ENCODE data around the gene CHFR.
"Not testable (repeated sequence)": the region's sequence is repeated elsewhere in the genome, so short reads cannot be mapped to it uniquely, and the experiment has no call there.

The CHFR gene

DNA sequence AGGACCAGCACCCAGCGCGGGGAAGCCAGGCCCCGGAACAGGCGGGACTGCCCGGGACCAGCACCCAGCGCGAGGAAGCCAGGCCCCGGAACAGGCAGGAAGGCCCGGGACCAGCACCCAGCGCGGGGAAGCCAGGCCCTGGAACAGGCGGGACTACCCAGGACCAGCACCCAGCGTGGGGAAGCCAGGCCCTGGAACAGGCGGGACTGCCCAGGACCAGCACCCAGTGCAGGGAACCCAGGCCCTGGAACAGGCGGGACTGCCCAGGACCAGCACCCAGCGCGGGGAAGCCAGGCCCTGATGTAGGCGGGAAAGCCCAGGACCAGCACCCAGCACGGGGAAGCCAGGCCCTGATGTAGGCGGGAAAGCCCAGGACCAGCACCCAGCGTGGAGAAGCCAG, 12.8 kb downstream of the CHFR start:
- not testable (repeated sequence) for DNase-seq (ENCODE audit: low read depth in 2 of 2)

- DNase-seq (ENCODE audit: low read depth in 2 of 2), result no peak
Measured at GRCh38 chr12:132874175-132874574, 13.2 kb downstream of the CHFR start.

- no peak for DNase-seq (ENCODE audit: low read depth in 2 of 2)
Measured at GRCh38 chr12:132873724-132874123, 13.7 kb downstream of the CHFR start.

DNA sequence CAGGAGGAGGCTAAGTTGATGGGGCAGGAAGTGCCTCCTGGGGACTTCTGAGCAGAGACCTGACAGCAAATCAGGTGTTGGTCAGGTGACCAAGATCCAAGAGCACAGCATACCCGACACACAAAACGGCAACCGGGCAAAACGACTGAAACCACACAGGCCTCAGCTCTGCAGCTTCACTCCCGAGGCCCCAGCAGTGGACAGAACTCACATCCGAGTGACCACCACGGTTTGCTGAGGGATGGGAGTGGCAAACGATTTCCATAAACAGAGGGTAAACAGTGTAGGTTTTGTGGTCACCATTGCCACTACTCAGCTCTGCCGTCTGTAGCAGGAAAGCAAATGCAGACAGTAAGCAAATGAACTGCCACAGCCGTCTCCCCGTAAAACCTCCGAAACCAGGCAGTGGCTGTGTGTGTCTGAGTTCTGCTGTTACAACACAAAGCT, 14.4 kb downstream of the CHFR start:
- no peak for DNase-seq (ENCODE audit: low read depth in 2 of 2)

DNA sequence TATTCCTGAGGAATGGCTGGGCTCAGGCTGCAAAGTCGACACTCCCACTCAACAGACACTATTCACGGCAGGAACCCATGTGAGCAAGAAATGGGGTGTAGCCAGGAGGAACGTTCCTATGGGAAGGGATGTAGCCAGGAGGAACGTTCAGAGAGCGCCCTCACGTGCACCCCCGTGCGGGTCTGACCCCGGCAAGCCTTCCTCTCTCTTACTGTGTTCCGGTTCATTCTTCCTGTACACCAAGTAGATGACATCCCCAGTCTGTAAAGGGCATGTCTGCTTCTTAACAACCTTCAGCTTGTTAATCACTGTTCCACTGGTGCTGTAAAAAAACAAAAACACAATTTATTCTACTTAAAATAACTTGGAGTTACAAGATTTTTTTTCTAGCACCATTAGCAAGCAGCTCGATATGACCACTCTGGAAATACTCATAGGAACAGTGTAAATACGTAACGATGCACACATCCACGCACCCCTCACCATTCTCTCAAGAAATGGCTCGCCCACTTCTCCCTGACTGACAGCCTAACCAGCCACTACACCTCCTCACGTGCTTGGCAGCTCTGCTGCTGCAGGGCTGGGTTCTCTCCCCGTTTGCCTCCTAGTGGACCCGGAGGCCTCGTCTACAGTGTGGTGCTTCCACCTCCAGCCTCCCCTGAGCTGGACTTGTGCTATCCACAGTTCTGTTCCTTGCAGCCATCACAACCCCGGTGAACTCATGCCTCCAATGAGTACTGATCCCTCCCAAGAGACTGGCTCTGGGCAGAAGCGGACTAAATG, 15.1 kb downstream of the CHFR start:
- no peak for DNase-seq (ENCODE audit: low read depth in 2 of 2)

- DNase-seq (ENCODE audit: low read depth in 2 of 2), result no peak
Measured at GRCh38 chr12:132869551-132869950, 17.9 kb downstream of the CHFR start.

GRCh38 chr12:132866251-132866828, 21.1 kb downstream of the CHFR start:
- DNase-seq (ENCODE audit: low read depth in 2 of 2), result no peak

GRCh38 chr12:132861558-132861957, 25.8 kb downstream of the CHFR start:
- no peak for DNase-seq (ENCODE audit: low read depth in 2 of 2)

- no peak for DNase-seq (ENCODE audit: low read depth in 2 of 2)
Measured at GRCh38 chr12:132858718-132859266, 28.6 kb downstream of the CHFR start.

- DNase-seq (ENCODE audit: low read depth in 2 of 2), result not testable (repeated sequence)
Measured at GRCh38 chr12:132857019-132857418, 30.4 kb downstream of the CHFR start.

DNA sequence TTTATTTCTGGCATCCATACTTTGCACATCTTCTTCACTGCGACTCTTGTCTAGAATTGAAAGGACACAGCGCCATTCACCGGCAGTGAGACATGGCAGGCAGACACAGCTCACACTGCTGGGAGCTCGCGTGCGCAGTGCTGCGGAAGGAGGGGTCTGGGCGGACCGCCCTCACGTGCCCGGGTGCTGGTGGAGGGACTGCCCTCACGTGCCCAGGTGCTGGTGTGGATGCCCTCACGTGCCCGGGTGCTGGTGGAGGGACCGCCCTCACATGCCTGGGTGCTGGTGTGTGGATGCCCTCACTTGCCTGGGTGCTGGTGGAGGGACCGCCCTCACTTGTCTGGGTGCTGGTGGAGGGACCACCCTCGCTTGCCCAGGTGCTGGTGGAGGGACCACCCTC, 30.8 kb downstream of the CHFR start:
- DNase-seq (ENCODE audit: low read depth in 2 of 2), result no peak

GRCh38 chr12:132855211-132855610, 32.2 kb downstream of the CHFR start:
- DNase-seq (ENCODE audit: low read depth in 2 of 2), result not testable (repeated sequence)

DNA sequence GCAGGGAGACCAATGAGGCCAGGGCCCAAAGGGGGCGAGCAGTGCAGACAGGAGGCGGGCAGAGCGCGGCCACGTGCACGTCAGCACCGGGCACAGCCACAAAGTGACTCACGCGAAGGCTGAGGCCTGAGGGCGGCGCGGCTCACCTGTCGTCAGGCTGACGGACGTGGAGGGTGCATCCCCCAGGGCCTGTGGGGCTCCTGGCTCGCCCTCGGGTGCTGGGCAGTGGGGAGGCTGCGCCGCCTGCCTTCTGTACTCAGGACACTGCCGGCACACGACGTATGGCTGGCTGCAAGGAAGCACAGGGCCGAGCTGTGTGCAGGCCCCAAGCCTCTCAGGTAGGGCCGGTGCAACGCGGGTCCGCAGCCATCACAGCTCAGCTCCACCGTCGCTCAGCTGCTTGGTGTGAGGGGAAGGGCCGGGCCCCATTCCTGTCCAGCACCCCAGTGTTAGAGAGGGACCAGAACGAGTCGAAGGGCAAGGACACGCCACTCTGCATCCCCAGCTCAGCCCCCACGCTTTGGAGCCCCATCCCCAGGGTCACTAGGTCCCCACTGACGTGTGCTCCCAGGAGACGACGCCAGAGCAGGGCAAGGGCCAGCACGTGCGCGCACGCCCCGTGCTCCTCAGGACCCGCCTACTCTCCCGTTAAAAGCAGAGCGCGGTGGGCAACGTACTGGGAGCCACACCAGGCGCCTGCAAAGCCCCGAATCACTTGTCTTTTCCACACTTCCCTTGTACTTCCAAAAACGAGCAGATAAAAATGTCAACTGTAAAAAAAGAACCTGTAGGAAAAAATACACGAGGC, 33.9 kb downstream of the CHFR start:
- DNase-seq (ENCODE audit: low read depth in 2 of 2), result no peak

DNA sequence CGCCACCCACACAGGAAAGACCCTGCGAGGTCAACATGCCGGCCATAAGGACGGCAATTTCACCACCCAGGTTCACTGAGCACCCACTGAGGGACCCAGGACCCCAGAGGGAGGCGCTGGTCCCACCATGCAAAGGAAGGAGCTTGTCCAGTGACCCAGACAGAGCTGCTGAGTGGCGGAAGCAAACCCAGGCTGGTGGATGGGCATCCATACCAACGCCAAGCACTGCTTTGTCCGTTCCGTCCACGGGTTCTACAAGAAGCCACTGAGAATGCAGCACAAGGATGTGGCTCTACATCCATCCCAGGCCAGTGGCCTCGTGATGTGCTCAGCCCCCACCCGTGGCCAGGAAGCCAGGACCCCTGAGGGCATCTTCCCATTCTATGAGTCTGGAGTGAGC, 34.9 kb downstream of the CHFR start:
- DNase-seq (ENCODE audit: low read depth in 2 of 2), result no peak

GRCh38 chr12:132851465-132851864, 35.9 kb downstream of the CHFR start:
- no peak for DNase-seq (ENCODE audit: low read depth in 2 of 2)

DNA sequence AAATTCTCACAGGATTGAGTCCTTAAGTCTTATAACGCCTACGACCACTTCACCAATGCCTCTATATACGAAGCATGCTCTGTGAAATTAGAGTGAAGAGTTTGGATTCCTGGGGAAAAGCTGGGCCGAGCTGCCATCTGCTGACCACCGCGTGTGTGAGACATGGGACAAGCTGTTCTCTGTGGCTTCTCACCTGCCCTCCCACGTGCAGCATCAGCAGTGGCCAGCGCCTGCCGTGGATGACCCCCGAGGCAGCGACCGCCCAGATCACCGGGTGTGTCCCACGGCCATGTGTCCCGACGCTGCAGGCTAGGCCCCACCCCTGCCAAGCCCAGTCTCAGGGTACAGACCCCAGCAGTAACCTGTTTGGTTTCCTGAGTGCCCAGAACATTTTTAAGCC, 37.1 kb downstream of the CHFR start:
- DNase-seq (ENCODE audit: low read depth in 2 of 2), result no peak

- DNase-seq (ENCODE audit: low read depth in 2 of 2), result no peak
Measured at GRCh38 chr12:132848521-132848920, 38.9 kb downstream of the CHFR start.

GRCh38 chr12:132847363-132848356, 39.7 kb downstream of the CHFR start:
- DNase-seq (ENCODE audit: low read depth in 2 of 2), result no peak

DNA sequence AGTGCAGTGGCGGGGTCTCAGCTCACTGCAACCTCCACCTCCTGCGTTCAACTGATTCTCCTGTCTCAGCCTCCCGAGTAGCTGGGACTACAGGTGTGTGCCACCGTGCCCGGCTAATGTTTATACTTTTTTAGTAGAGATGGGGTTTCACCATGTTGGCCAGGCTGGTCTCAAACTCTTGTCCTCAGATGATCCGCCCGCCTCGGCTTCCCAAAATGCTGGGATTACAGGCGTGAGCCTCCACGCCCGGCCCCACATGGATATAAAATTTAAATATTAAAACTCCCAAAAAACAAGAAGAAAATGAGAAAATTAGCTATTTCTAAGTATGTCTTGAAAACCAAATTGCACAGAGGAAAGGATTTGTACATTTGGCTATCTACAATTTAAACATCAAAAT, 42.7 kb downstream of the CHFR start:
- DNase-seq (ENCODE audit: low read depth in 2 of 2), result not testable (repeated sequence)

GRCh38 chr12:132842449-132843045, 44.9 kb downstream of the CHFR start:
- no peak for DNase-seq (ENCODE audit: low read depth in 2 of 2)

- DNase-seq (ENCODE audit: low read depth in 2 of 2), result no peak
Measured at GRCh38 chr12:132841151-132841550, 46.3 kb downstream of the CHFR start.
